Stomach (tissue), 9 donors: ENCODE measurements around the gene MUC21. TPM values are rescaled to one million over a fixed set of nuclear protein-coding genes. Genes with fewer than 3 reads are reported as not detected.
"Not testable (repeated sequence)": the region's sequence is repeated elsewhere in the genome, so short reads cannot be mapped to it uniquely, and the experiment has no call there.

Experiments used
- DNase-seq, 2 donors: peaks; one replicate each; pipeline versions ENCODE4 v3.0.0 to v3.0.0-alpha.2; 2013 to 2019
- H3K27ac ChIP-seq, 5 donors: fragments of 200-600 bp in 4 of 5; sonication (generic) in 4 of 5; one replicate each; pipeline ENCODE4 v1.5.1; 2013 to 2019; ENCODE audit warnings: mild to moderate bottlenecking in 1 of 5, moderate library complexity in 1 of 5
- H3K27me3 ChIP-seq, 3 donors: fragments of 200-600 bp; sonication (generic); one replicate each; pipeline ENCODE4 v1.5.1; 2017 to 2019; ENCODE audit warnings: mixed run types in 1 of 3
- H3K36me3 ChIP-seq, 4 donors: fragments of 200-600 bp; sonication (generic); 1 replicate in 3 of 4; 2 replicates in 1 of 4; pipeline ENCODE4 v1.5.1; 2016 to 2019
- H3K4me1 ChIP-seq, 4 donors: fragments of 200-600 bp; sonication (generic); one replicate each; pipeline ENCODE4 v1.5.1; 2016 to 2019
- H3K4me3 ChIP-seq, 4 donors: fragments of 200-600 bp; sonication (generic) in 3 of 4; one replicate each; pipeline ENCODE4 v1.5.1; 2016 to 2019; ENCODE audit warnings: mild to moderate bottlenecking in 1 of 4
- H3K9me3 ChIP-seq, 4 donors: fragments of 200-600 bp; sonication (generic); one replicate each; pipeline ENCODE4 v1.5.1; 2016 to 2019
- CTCF ChIP-seq, 7 experiments: fragments of 450-650 bp in 4 of 7; fragments of 200-600 bp in 3 of 7; sonication (generic) in 3 of 7; IDR thresholded peaks; one replicate each; pipeline ENCODE4 v1.5.1; 2016 to 2019; ENCODE audit warnings: antibody characterized with exemption in 7 of 7, control low read depth in 2 of 7, mild to moderate bottlenecking in 1 of 7
- EP300 ChIP-seq: sonication (generic); formaldehyde crosslinking; IDR thresholded peaks from one replicate; pipeline ENCODE4 v1.6.1; 2017; ENCODE audit warnings: antibody characterized with exemption
- POLR2A ChIP-seq, 4 donors: fragments of 450-650 bp; IDR thresholded peaks; one replicate each; pipeline ENCODE4 v1.6.1; 2016; ENCODE audit warnings: antibody characterized with exemption in 4 of 4, control low read depth in 2 of 4, mild to moderate bottlenecking in 1 of 4, moderate library complexity in 1 of 4
- POLR2AphosphoS5 ChIP-seq, 3 donors: sonication (generic); formaldehyde crosslinking; IDR thresholded peaks; one replicate each; pipeline ENCODE4 v1.6.1; 2016; ENCODE audit warnings: antibody characterized with exemption in 3 of 3
- WGBS, 5 donors: extraction: QIAGEN DNeasy Blood & Tissue Kit in 3 of 5; methylation state at CpG; one replicate each; pipeline versions ENCODE4 v1.1.5 to v1.1.7; 2013 to 2018; 5-methylcytosine and 5-hydroxymethylcytosine counted together
- intact Hi-C: fragments of 100-400 bp; cut with DNase I; formaldehyde crosslinking; loops from one replicate; pipeline ENCODE4 v1.15.1; 2023; ENCODE audit warnings: low total_unique reads
- polyA plus RNA-seq, 3 donors: library from polyadenylated mRNA; stranded (reverse); fragments of 200-250 nt; gene quantifications; one replicate each; pipeline ENCODE4 v1.2.3, GENCODE V29; 2013
- total RNA-seq, 5 donors: library from RNA; depleted of rRNA; stranded (reverse); fragments of >200 nt; gene quantifications; one replicate each; pipeline versions ENCODE4 v1.1.0 to v1.2.3, GENCODE V29; 2014 to 2016
- donor health status: healthy with polysubstance abuse.
- donor health status: Bipolar disorder and iron deficiency.
- donor health status: healthy.

MUC21 gene
- total and polyA plus RNA-seq, 8 donors = 0.18 to 131 (median 1.6) TPM; not detected in 1

GRCh38 chr6:30998785-30999184, 15.3 kb downstream of the MUC21 start:
- WGBS, 5 donors = 65 to 77% (median 75%) methylated on average over 5 of the region's 5 CpGs
- H3K9me3 ChIP-seq = no peaks in the 10 kb centered on the region
- no peak for DNase-seq
- no peak overlapping the region for H3K27ac ChIP-seq
- H3K27me3 ChIP-seq = no peaks in the 10 kb centered on the region
- no peak overlapping the region for H3K4me3 ChIP-seq
- intact Hi-C loops = no loop called here
- TF ChIP-seq EP300 (no peak), CTCF (IDR thresholded peaks at IDR 0.05) (no peak), POLR2AphosphoS5 (IDR thresholded peaks at IDR 0.05) (no peak), POLR2A (IDR thresholded peaks at IDR 0.05) (no peak)
- H3K4me1 ChIP-seq = no peaks in the 10 kb centered on the region
- no peaks in the 10 kb centered on the region for H3K36me3 ChIP-seq

DNA sequence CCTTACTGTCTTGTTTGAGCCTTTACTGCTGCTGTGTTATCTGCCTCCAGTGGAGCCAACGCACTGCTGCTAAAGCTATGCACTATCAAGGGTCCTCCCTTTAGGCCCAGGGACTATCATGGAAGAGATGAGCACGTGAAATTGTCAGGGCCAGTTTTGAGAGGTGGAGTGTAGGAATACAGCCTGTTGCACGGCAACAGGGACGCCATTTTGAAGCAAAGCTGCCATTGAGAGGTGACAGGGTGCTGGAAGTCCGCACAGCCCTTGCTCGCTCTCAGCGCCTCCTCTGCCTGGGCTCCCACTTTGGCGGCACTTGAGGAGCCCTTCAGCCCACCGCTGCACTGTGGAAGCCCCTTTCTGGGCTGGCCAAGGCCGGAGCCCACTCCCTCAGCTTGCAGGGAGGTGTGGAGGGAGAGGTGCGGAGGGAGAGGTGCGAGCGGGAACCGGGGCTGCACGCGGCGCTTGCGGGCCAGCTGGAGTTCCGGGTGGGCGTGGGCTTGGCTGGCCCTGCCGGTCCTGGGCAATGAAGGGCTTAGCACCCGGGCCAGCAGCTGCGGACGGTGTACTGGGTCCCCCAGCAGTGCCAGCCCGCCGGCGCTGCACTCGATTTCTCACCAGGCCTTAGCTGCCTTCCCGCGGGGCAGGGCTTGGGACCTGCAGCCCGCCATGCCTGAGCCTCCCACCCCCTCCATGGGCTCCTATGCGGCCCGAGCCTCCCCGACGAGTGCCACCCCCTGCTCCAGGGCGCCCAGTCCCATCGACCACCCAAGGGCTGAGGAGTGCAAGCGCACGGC, 16.7 kb downstream of the MUC21 start:
- intact Hi-C loops, H3K9me3 ChIP-seq, H3K36me3 ChIP-seq, H3K4me1 ChIP-seq, H3K4me3 ChIP-seq, DNase-seq, H3K27me3 ChIP-seq, H3K27ac ChIP-seq: not testable (repeated sequence)
- WGBS, 5 donors = 87 to 97% (median 95%) methylated on average over 5 to 39 of the region's 39 CpGs

DNA sequence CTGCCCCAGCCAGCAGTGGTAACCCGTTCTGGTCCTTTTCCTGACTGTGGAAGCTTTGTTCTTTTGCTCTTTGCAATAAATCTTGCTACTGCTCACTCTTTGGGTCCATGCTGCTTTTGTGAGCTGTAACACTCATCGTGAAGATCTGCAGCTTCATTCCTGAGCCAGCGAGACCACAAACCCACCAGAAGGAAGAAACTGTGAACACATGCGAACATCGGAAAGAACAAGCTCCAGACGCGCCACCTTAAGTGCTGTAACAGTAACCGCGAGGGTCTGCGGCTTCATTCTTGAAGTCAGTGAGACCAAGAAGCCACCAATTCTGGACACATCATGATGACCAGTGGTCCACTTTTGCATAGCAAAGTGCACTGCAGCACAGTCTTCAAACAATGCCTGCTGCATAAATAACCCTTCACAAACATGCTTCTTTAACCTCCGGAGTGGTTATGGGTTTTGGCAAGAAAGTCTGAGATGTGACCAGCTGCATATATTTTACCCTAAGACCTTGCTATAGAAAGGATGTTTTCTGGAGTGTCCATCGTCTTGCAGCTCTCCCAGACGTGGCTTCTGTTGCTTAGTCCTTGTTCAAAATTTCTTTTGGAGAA, 17.9 kb downstream of the MUC21 start:
- WGBS, 5 donors = 73 to 90% (median 82%) methylated on average over 13 of the region's 13 CpGs
- intact Hi-C loops = no loop called here
- Histone ChIP-seq H3K4me3 (no peak overlapping the region), H3K36me3 (no peaks in the 10 kb centered on the region), H3K27me3 (no peaks in the 10 kb centered on the region), H3K9me3 (no peaks in the 10 kb centered on the region), H3K27ac (no peak overlapping the region), H3K4me1 (peaks cover 0 to 7% (median 0%) of the 10 kb centered on the region in 4 donors)
- no peak for DNase-seq
- TF ChIP-seq EP300 (no peak), CTCF (IDR thresholded peaks at IDR 0.05) (no peak), POLR2AphosphoS5 (IDR thresholded peaks at IDR 0.05) (no peak), POLR2A (IDR thresholded peaks at IDR 0.05) (no peak)

DNA sequence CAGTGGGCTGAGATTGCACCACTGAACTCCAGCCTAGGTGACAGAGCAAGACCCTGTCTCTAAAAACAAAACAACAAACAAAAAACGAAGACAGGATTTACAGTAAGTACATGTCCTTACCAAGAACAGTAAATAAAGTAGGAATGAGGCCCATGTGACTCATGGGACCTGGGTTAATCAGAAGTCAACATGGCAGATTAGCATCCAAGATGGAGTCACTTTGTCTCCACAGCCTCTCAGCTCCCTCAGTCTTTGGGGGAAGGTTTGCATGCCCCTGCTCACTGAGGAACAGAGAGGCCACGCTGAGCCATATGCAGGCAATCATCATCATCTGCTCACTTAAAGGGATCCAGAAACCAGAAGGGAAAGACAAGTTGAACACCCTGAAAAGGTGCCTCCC, 19.0 kb downstream of the MUC21 start:
- intact Hi-C loops = no loop called here
- no peaks in the 10 kb centered on the region for H3K27me3 ChIP-seq
- H3K27ac ChIP-seq = no peak overlapping the region
- no peak overlapping the region for H3K4me3 ChIP-seq
- no peak for DNase-seq
- peaks cover 0 to 11% (median 0%) of the 10 kb centered on the region in 4 donors for H3K4me1 ChIP-seq
- H3K9me3 ChIP-seq = no peaks in the 10 kb centered on the region
- 55 to 72% (median 65%) methylated on average over 2 of the region's 2 CpGs for WGBS, 5 donors
- H3K36me3 ChIP-seq = no peaks in the 10 kb centered on the region
- TF ChIP-seq POLR2A (IDR thresholded peaks at IDR 0.05) = no peak
- no peak for TF ChIP-seq POLR2AphosphoS5 (IDR thresholded peaks at IDR 0.05)
- no peak for TF ChIP-seq CTCF (IDR thresholded peaks at IDR 0.05)
- TF ChIP-seq EP300 = no peak

GRCh38 chr6:31004794-31005193, 21.3 kb downstream of the MUC21 start:
- no peak for DNase-seq
- no peaks in the 10 kb centered on the region for H3K27me3 ChIP-seq
- H3K9me3 ChIP-seq = no peaks in the 10 kb centered on the region
- no peak overlapping the region for H3K27ac ChIP-seq
- 70 to 74% (median 73%) methylated on average over 4 of the region's 4 CpGs for WGBS, 5 donors
- peaks cover 0 to 22% (median 0%) of the 10 kb centered on the region in 4 donors for H3K4me1 ChIP-seq
- no peak overlapping the region for H3K4me3 ChIP-seq
- no peak for TF ChIP-seq POLR2AphosphoS5 (IDR thresholded peaks at IDR 0.05)
- no peak for TF ChIP-seq EP300
- no peak for TF ChIP-seq CTCF (IDR thresholded peaks at IDR 0.05)
- TF ChIP-seq POLR2A (IDR thresholded peaks at IDR 0.05) = no peak
- intact Hi-C loops = no loop called here
- no peaks in the 10 kb centered on the region for H3K36me3 ChIP-seq
